ENCODE data around the gene NOL8. TPM values are rescaled to one million over a fixed set of nuclear protein-coding genes. Genes with fewer than 3 reads are reported as not detected.

The NOL8 gene
- total and polyA plus RNA-seq, 2 donors from 2014 or later = 10.8 to 32.4 TPM

DNA sequence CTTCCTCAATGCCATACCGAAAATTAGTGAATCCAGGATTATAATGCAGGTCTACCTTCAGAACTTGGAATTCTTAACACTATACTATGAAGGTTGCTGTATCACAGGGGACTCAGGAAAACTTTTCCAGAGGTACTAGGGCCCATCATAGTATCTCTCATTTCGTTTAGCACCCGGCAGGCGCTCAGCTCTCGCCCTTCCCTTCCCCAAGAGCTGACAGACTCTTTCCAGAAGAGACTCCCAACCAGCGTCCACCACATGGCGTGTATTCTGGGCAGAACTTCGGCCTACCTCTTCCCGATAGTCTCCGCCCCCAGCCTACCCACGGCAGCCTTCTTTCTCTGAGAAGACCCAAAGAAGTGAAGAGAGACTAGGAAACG, 271 bp downstream of the NOL8 start:
- intact Hi-C loops (cut with DNase I) = no loop called here
- H3K4me3 ChIP-seq (ENCODE audit: low read length in 3 of 3) = peak overlapping the region; percentile 79 to 95 (median 94)
- FAIRE-seq (no peak), DNase-seq (peak in 1 of 5 donors; percentile 86)
- TF ChIP-seq CTCF (IDR thresholded peaks at IDR 0.05; ENCODE audit: borderline replicate concordance, extremely low read depth, insufficient read depth) = no peak
- peaks cover 4 to 13% (median 5%) of the 10 kb centered on the region in 3 donors for H3K36me3 ChIP-seq (ENCODE audit: control insufficient read depth in 2 of 3, insufficient read depth in 3 of 3, low read length in 3 of 3)
- H3K9ac ChIP-seq (ENCODE audit: low read length in 3 of 3) = peak overlapping the region; percentile 56 to 97 (median 66)
- H3K4me1 ChIP-seq (ENCODE audit: control insufficient read depth in 2 of 3, insufficient read depth in 2 of 3, low read depth in 1 of 3, low read length in 3 of 3) = peaks cover 0 to 9% (median 6%) of the 10 kb centered on the region in 3 donors
- no peaks in the 10 kb centered on the region for H3K9me3 ChIP-seq (ENCODE audit: control insufficient read depth in 2 of 3, insufficient read depth in 1 of 3, low read length in 3 of 3)
- no peaks in the 10 kb centered on the region for H3K27me3 ChIP-seq (ENCODE audit: control insufficient read depth, insufficient read depth, low read length)
- peak overlapping the region; percentile 98 to 99 for H3K27ac ChIP-seq (ENCODE audit: low read depth in 2 of 2, low read length in 2 of 2)

DNA sequence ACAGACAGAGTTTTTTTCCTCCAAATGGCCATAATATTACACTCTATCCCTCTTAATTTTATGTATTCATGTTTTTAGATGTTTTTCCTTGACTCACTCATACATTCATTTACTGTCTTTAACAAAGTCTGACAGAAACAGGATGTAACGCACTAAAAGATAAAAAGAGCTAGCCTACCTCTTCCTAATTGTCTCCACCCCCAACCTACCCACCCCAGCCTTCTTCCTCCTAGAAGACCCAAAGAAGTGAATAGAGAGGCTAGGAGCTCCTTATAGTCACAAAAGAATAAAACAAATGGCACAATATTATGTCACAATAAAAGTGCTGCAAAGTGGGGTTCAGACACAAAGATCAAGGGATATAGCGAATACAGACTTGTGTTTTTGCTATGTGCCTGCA, 719 bp downstream of the NOL8 start:
- TF ChIP-seq CTCF (IDR thresholded peaks at IDR 0.05; ENCODE audit: borderline replicate concordance, extremely low read depth, insufficient read depth) = no peak
- Histone ChIP-seq H3K4me3 (ENCODE audit: low read length in 3 of 3) (peak overlapping the region; percentile 79 to 95 (median 94)), H3K9me3 (ENCODE audit: control insufficient read depth in 2 of 3, insufficient read depth in 1 of 3, low read length in 3 of 3) (no peaks in the 10 kb centered on the region), H3K27ac (ENCODE audit: low read depth in 2 of 2, low read length in 2 of 2) (no peak overlapping the region), H3K27me3 (ENCODE audit: control insufficient read depth, insufficient read depth, low read length) (no peaks in the 10 kb centered on the region), H3K4me1 (ENCODE audit: control insufficient read depth in 2 of 3, insufficient read depth in 2 of 3, low read depth in 1 of 3, low read length in 3 of 3) (peaks cover 0 to 9% (median 6%) of the 10 kb centered on the region in 3 donors), H3K36me3 (ENCODE audit: control insufficient read depth in 2 of 3, insufficient read depth in 3 of 3, low read length in 3 of 3) (peaks cover 7 to 17% (median 9%) of the 10 kb centered on the region in 3 donors), H3K9ac (ENCODE audit: low read length in 3 of 3) (peak overlapping the region; percentile 56 to 97 (median 66))
- DNase-seq (no peak), FAIRE-seq (no peak)
- intact Hi-C loops (cut with DNase I) = no loop called here

- no peak overlapping the region for H3K9ac ChIP-seq (ENCODE audit: low read length in 3 of 3)
- no peak overlapping the region for H3K27ac ChIP-seq (ENCODE audit: low read depth in 2 of 2, low read length in 2 of 2)
- FAIRE-seq (no peak), DNase-seq (no peak)
- no peaks in the 10 kb centered on the region for H3K27me3 ChIP-seq (ENCODE audit: control insufficient read depth, insufficient read depth, low read length)
- H3K4me1 ChIP-seq (ENCODE audit: control insufficient read depth in 2 of 3, insufficient read depth in 2 of 3, low read depth in 1 of 3, low read length in 3 of 3) = no peaks in the 10 kb centered on the region
- intact Hi-C loops (cut with DNase I) = no loop called here
- no peak for TF ChIP-seq CTCF (IDR thresholded peaks at IDR 0.05; ENCODE audit: borderline replicate concordance, extremely low read depth, insufficient read depth)
- no peaks in the 10 kb centered on the region for H3K9me3 ChIP-seq (ENCODE audit: control insufficient read depth in 2 of 3, insufficient read depth in 1 of 3, low read length in 3 of 3)
- no peak overlapping the region for H3K4me3 ChIP-seq (ENCODE audit: low read length in 3 of 3)
- peaks cover 13 to 31% (median 30%) of the 10 kb centered on the region in 3 donors for H3K36me3 ChIP-seq (ENCODE audit: control insufficient read depth in 2 of 3, insufficient read depth in 3 of 3, low read length in 3 of 3)
These were observed 9.7 kb downstream of the NOL8 start for GRCh38 chr9:92315456-92315855.

GRCh38 chr9:92313624-92314012, 11.5 kb downstream of the NOL8 start:
- peak in 1 of 5 donors; percentile 16 for DNase-seq
- no peaks in the 10 kb centered on the region for H3K27me3 ChIP-seq (ENCODE audit: control insufficient read depth, insufficient read depth, low read length)
- H3K9ac ChIP-seq (ENCODE audit: low read length in 3 of 3) = no peak overlapping the region
- no peaks in the 10 kb centered on the region for H3K4me1 ChIP-seq (ENCODE audit: control insufficient read depth in 2 of 3, insufficient read depth in 2 of 3, low read depth in 1 of 3, low read length in 3 of 3)
- intact Hi-C loops (cut with DNase I) = no loop called here
- no peak for TF ChIP-seq CTCF (IDR thresholded peaks at IDR 0.05; ENCODE audit: borderline replicate concordance, extremely low read depth, insufficient read depth)
- no peaks in the 10 kb centered on the region for H3K9me3 ChIP-seq (ENCODE audit: control insufficient read depth in 2 of 3, insufficient read depth in 1 of 3, low read length in 3 of 3)
- peaks cover 9 to 35% (median 33%) of the 10 kb centered on the region in 3 donors for H3K36me3 ChIP-seq (ENCODE audit: control insufficient read depth in 2 of 3, insufficient read depth in 3 of 3, low read length in 3 of 3)
- H3K27ac ChIP-seq (ENCODE audit: low read depth in 2 of 2, low read length in 2 of 2) = no peak overlapping the region
- H3K4me3 ChIP-seq (ENCODE audit: low read length in 3 of 3) = no peak overlapping the region
- FAIRE-seq = no peak

Data from kidney (tissue), 14 donors.